DMS114 treated with DMSO at 0.1 percent for 48 hours (cell line): Measurements from ENCODE around the gene MAP3K10.
A peak's percentile ranks its signal among the peaks of the same experiment; 100 is the strongest.
"Not testable (repeated sequence)": the region's sequence is repeated elsewhere in the genome, so short reads cannot be mapped to it uniquely, and the experiment has no call there.

Experiments
- DNase-seq: peaks from one replicate; lab custom pipeline; 2025; ENCODE audit not compliant: unreplicated experiment; lab: John Stamatoyannopoulos, UW

MAP3K10 gene

GRCh38 chr19:40216777-40217026 lies 25.5 kb downstream of the MAP3K10 start:
- DNase-seq = no peak

DNA sequence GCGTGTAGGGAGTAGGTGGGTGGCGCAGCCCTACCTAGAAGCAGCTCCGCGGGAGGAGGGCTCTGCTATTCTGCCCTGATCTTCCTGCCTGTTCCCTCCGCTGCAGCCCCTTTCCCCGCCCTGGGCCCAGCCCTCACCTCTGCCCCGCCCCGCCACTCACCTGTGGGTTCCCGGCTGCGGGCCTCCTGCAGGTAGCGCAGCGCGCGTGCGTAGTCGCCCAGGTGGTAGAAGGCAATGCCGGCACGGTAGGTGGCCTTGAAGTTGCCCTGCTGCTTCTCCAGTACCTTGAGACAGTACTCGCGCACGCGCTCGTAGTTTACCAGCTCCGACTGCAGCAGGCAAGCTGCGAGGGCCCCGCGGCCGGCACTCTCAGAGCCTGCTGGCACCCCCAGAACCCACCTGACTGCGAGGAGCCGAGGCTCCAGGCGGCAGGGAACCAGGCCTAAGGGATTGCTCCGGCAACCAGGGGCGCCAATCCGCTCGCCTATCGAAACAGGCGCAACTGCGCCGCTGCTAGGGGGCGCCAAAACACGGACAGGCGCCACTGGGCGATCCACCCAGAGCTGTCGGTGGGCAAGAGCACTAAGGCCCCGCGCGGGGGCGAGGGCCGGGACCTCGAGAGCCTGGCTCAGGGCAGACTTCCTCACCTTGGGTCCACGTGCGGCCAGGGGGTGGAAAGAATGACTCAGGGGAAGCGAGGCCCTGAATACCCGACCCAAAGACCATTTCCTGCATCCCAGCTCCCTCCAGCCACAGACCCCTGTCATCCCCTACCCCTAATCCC lies 26.0 kb downstream of the MAP3K10 start:
- DNase-seq = no peak

- DNase-seq = no peak
Observed at GRCh38 chr19:40217934-40218890, 27.0 kb downstream of the MAP3K10 start, which contains the start of gene TTC9B. Gene TTC9B (minus strand): TSS chr19:40218384. CDS start chr19:40218381, 3 bp downstream.

GRCh38 chr19:40219029-40219428 lies 27.8 kb downstream of the MAP3K10 start:
- not testable (repeated sequence) for DNase-seq

DNA sequence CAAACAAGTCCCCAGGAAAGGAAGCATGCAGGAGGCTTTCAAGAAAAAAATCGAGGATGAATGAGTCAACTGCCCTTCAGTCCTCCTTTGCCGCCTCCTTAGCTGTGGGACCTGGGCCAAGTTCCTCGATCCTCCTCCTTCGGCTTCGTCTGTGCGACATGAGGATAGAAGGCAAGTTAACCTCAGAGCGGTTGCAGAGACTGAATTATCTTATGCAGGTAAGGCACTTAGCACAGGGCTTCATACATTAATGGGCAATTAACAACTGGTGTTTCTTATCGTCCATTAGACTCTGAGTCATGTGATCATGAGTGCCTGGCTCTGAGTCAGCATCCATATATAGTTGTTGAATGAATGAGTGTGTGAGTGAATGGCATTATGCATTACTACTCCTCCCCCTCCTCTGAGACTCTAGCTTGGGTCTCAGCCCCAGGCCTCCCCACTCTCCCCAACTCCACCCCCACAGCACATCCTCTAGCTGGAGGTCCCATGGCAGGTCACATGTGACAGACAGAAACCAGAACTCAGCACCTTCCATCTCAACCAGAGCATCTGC lies 28.6 kb downstream of the MAP3K10 start:
- no peak for DNase-seq

DNA sequence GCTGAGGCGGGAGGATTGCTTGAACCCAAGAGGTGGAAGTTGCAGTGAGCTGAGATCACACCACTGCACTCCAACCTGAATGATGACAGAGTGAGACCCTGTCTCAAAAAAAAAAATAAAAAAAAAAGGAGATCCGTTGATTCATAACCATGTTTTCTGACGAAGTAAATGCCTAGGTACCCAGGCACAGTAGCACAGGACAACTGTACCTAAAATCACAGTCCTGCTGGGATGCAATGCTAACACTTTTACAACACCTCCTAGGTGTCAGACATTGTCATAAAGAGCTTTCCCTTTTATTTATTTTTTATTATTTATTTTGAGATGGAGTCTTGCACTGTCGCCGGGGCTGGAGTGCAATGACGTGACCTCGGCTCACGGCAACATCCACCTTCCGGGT lies 29.4 kb downstream of the MAP3K10 start:
- DNase-seq = no peak

GRCh38 chr19:40221858-40222619 lies 30.8 kb downstream of the MAP3K10 start:
- peak; percentile 70 for DNase-seq

DNA sequence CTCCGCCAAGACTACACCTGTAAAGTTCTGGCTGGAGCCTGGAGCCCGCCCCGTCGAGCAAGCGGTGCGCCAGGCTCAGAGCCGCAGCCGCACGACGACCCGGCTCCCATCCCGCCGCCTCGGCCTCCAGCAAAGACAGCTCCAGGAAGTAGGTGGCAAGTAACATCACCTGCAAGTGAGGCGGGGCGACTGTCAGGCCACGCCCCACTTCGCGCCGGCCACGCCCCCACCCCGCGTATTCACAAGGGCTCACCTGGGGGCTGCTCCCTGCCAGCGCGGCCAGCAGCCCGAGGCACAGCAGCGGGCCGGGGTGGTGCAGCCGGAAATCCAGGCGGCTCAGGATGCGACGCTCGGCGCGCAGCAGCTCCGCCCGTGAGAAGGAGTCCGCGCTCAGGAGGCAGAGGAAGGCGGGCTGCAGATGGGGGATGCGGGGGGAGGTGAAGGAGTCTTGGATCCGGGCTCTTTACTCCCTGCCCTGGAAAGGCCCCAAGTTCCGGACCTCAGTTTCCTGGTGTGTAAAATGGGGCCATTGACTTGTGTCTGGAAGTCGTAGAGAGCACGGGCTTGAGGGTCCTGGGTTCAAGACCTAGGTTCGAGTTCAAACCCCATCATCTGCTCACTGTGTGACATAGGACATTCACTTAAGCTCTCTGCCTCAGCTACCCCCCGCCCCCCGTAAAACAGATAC lies 32.1 kb downstream of the MAP3K10 start:
- no peak for DNase-seq

DNA sequence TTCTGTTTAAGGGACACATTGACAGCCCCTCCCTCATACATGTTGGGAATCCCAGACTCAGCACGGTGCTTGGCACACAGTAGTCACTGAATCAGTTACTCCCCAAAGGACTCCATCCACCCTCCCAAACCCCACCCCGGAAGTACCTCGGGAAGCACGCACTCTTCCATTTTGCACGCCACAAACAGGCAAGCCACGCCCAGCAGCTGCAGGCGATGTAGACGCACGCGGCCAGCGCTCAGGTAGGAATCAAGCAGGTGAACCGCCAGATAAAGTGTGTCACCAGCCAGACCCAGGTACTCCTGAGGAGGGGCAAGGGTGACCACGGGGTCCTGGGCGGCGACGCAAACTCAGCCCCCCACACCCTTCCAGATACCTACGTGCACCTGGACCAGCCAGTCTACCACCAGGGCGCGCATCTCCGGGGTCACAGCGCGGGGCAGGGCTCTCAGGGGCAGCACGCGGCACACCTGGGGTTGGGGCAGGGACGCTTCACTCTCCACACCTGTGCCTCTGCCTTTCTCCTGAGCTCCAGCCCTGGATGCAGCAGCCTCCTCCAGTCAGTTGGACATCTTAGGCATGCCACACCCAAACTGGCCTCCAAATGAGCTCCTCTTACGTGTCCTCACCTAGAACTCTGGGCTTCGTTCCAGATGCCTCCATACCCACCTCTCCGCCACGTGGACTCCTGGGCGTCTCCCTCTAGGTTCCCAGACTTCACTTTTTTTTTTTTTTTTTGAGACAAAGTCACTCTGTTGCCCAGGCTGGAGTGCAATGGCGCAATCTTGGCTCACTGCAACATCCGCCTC lies 33.3 kb downstream of the MAP3K10 start:
- no peak for DNase-seq

- no peak for DNase-seq
Observed at GRCh38 chr19:40225440-40226305, 34.4 kb downstream of the MAP3K10 start.

DNA sequence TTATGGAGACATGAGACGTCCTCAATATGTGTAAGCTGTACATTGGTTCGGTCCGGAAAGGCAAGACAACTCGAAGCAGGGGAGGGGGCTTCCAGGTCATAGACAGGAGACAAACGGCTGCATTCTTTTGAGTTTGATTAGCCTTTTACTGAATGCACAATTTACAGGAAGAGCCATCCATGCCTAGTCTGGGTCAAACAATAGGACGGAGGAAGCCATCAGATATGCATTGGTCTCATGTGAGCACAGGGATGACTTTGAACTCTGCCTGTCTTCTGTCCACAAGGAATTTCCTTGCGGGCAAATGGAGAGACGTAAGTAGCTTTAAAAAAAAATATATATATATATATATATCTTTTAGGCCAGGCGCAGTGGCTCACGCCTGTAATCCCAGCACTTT lies 37.1 kb downstream of the MAP3K10 start:
- DNase-seq = no peak

GRCh38 chr19:40228863-40229262 lies 37.6 kb downstream of the MAP3K10 start:
- DNase-seq = no peak

- DNase-seq = no peak
Observed at GRCh38 chr19:40229484-40229883, 38.3 kb downstream of the MAP3K10 start.

GRCh38 chr19:40229926-40230417 lies 38.7 kb downstream of the MAP3K10 start:
- no peak for DNase-seq

GRCh38 chr19:40231057-40231456 lies 39.8 kb downstream of the MAP3K10 start:
- DNase-seq = no peak

DNA sequence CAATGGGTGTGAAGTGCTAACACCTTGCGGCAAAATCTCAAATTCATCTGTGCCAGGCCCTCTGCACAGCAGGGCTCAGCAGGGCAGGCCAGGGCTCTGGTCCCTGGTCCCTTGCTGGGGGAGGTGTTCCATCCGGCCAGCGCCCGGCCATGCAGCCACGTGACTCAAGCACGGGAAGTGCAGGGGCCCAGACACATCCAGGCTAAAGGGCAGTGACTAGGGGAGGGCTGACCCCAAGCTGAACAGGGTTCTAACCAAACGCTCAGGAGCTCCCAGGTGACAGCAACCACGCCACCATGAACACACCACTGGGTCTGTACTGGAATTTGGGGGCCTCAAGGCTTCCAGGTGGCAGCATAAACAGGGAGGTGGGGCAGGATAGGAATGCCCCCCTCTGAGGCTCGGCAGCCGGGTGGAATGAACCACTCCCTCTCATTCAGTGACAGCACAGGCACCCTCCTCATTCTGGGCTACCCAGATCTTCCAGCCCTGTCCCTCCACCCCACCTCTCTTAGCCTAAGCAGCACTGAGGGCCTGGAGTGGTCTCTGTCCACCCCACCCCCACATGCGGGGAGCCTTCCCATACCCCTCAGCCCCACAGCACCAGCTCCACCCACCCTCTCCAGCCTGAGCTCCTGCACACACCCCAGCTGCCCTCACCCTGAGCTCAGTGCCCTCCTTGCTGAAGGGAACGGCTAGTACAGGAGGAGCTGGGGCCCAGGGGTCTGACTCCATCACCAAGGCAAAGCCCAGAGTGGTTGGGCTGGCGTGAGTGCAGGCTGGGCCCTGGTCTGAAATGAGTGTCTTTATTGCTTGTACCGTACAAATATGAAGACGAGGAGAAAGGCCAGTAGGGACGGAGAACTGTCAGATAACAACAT lies 40.6 kb downstream of the MAP3K10 start:
- DNase-seq = no peak

- no peak for DNase-seq
Observed at GRCh38 chr19:40232479-40232878, 41.3 kb downstream of the MAP3K10 start.
